GM19240 (cell line): ENCODE results near the gene SLMAP.
"Not testable (repeated sequence)": the region's sequence is repeated elsewhere in the genome, so short reads cannot be mapped to it uniquely, and the experiment has no call there.

Experiments used
- DNase-seq: peaks from one replicate; pipeline ENCODE4 v3.0.0; 2011; ENCODE audit warnings: low spot score; ENCODE audit not compliant: insufficient read length

SLMAP gene

DNA sequence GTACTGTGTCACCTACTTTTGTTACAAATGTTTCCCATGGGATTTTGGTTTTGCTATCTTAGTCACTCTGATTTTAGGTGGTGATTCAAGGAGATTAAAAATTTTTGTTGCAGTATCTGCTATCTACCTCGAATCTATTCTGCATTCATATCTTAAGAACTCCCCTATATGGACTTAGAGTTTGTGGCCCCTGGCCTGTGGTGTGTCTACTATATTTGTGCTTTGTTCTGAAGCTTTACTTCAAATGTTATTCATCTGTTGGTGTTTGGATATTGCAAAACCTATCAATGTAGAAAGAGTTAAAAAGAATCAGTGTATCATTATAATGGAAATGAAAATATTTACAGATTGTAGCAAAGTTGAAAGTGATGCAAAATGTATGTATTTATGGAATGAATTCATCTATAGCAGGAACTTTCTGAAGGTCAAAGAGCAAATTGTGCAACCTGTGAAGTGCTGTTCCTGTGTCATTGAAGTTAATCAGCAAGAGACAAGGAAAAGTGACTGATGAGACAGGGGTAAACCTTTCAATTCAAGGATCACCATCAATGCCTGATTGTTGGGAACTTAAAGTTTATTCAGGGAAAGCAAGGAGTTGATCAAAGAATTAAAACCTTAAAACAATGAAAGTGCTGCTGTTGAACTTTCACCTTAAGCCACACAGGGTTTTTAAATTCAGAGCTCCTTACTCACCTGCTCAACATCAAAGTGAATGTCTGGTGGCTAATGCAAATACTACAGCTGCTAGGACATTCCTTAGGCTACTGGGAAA lies 71.0 kb downstream of the SLMAP start:
- DNase-seq: no peak

- no peak for DNase-seq
These were observed 71.6 kb downstream of the SLMAP start for GRCh38 chr3:57827757-57828156.

- no peak for DNase-seq
These were observed 76.4 kb downstream of the SLMAP start for GRCh38 chr3:57832486-57832885.

DNA sequence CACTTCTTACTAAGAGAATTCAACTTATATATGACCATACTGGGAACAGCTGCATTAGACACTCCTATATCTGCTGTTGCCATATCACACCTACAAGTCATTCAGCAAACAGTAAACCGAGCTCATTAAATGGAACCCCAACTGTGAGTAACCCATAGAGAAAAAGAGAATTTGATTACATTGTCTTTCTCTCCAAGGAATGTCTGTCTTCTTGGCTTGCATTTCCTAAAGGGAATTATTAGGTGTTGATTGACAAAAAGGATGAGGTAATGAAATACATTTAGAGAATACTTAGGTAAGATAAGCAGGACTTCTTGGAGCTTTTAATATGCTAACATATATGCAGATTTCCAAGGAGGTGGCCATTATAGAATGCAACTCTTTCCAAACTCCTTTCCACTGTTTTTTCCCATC lies 76.8 kb downstream of the SLMAP start:
- no peak for DNase-seq

GRCh38 chr3:57833763-57834162 lies 77.7 kb downstream of the SLMAP start:
- DNase-seq: no peak

GRCh38 chr3:57837686-57838085 lies 81.6 kb downstream of the SLMAP start:
- no peak for DNase-seq

DNA sequence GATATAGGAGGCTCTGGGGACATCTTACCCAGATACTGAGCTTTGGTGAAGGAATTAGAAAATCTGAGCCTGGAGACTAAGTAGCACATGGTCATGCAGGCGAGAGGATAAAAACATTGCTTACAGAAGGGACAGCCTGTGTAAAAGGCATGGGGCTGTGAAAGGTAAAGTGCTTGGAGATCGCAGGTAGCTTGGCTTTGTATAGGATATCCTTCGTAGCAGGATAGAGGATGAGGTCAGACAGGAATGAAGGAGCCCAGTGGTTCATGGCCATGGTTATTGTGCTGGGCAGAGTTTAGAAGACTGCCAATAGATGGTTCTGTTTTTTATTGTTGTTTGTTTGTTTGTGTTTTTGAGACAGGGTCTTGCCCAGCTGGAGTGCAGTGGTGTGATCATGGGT lies 82.5 kb downstream of the SLMAP start:
- DNase-seq: no peak

DNA sequence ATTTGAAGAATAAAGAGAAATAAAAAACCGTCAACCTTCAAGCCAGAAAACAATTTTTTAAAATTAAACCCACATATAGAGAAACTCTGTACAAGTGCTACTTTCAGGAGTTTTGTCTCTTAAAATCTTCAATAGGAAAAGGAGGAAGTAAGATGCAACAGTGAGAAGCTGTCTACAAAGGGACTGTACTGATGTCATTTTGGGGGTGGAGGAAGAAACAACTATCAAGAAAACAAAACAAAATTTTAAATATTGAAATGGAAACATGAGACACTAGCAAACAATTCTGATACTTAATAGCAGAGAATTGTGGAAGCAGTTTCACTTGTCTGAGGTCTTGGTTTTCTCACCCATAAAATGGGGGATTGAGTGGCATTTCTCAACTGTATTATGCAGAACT lies 84.4 kb downstream of the SLMAP start:
- no peak for DNase-seq

DNA sequence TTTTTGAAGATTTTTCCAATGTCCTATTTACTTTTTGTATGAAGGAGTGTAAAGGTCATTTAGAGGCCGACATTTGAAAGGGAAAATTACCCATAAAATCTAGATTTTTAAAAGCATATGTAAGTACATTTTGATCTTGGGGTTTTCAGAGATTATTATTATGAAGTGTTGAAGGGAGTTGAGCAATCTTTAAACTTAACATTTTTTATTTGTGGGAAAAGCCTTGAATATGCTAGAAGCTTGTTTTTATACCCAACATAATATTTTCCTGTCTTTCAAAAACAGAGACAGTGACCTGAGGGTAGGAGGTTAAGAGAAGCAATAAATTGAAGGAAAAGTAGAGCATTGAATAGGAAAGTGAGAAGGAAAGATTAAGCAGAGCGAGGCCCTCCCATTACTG lies 85.7 kb downstream of the SLMAP start:
- no peak for DNase-seq

GRCh38 chr3:57848177-57848738 lies 92.1 kb downstream of the SLMAP start:
- DNase-seq: no peak

- no peak for DNase-seq
These were observed 95.2 kb downstream of the SLMAP start for GRCh38 chr3:57851304-57851703.

- no peak for DNase-seq
These were observed 96.8 kb downstream of the SLMAP start for GRCh38 chr3:57852896-57853295.

DNA sequence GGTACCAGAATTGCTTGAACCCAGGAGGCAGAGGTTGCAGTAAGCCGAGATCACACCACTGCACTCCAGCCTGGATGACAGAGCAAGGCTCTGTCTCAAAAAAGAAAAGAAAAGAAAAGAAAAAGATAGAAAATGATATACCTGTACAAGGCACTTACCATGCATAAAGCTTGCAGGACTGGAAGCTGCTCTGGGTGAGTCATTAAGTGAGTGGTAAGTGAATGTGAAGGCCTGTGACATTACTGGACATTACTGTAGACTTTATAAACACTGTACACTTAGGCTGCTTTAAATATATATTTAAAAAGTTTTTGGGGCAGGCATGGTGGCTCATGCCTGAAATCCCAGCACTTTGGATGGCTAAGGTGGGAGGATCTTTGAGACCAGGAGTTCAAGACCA lies 99.2 kb downstream of the SLMAP start:
- no peak for DNase-seq

DNA sequence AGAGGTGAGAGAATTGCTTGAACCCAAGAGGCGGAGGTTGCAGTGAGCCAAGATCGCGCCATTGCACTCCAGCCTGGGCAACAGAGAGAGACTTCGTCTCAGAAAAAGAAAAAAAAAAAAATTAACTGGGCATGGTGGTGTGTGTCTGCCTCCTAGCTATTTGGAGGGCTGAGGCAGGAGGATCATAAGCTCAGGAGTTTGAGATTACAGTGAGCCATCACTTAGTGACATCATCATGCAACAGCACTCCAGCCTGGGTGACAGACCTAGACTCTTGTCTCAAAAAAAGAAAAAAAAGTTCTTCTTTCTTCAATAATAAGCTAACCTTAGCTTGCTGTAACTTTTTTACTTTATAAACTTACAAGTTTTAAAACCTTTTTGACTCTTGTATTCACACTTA lies 99.8 kb downstream of the SLMAP start:
- no peak for DNase-seq

DNA sequence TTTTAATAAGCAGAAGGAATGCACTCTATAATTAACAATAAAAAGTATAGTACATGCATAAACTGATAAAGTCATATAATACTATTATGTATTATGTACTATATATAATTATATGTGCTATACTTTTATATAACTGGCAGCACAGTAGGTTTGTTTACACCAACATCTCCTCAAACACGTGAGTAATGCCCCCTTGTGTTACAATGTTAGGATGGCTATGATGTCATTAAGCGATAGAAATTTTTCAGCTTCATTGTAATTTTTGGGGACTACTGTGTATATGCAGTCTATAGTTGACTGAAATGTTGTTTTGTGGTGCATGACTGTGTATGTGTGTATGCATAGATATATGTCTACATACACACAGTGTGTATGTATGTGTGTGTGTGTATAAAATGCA lies 100.6 kb downstream of the SLMAP start:
- DNase-seq: no peak

- no peak for DNase-seq
These were observed 106.8 kb downstream of the SLMAP start for GRCh38 chr3:57862894-57863293.

DNA sequence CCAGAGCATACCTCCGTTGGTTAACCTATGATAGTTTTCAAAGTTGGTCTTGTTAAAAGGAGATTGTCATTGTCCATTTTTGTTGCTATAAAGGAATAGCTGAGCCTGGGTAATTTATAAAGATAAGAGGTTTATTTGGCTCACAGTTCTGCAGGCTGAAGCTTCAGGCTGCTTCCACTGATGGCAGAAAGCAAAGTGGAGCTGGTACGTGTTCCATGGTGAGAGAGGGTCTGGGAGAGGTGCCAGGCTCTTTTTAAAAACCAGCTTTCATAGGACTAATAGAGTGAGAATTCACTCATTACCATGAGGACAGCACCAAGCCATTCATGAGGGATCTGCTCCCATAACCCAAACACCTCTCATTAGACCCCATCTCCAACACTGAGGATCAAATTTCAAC lies 107.3 kb downstream of the SLMAP start:
- no peak for DNase-seq

- no peak for DNase-seq
These were observed 108.7 kb downstream of the SLMAP start for GRCh38 chr3:57864853-57865252.

GRCh38 chr3:57869110-57869509 lies 113.0 kb downstream of the SLMAP start:
- not testable (repeated sequence) for DNase-seq

- no peak for DNase-seq
These were observed 116.5 kb downstream of the SLMAP start for GRCh38 chr3:57872606-57873005.

- DNase-seq: no peak
These were observed 120.5 kb downstream of the SLMAP start for GRCh38 chr3:57876632-57877031.

DNA sequence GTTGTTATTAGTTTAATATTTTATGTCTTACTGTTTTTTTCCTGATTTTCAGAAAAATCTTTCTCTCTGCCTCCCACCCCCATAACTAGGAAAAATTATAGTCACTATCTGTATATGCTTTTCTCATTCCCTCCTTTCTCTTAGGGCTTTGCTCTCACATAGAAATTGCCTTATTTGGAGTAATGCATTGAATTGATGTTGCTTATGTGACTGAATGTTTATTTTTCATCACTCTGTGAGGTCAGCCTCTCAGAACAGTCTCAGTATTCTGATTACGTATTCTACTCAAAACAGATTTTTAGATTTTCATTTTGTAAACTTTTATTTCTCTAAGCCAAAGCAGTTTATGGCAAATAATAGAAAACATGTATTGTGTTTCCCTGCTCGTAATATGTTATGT lies 121.0 kb downstream of the SLMAP start:
- DNase-seq: no peak

GRCh38 chr3:57884436-57884835 lies 128.3 kb downstream of the SLMAP start:
- not testable (repeated sequence) for DNase-seq
